HCT116 (cell line): ENCODE results near the gene FOXA2. TPM values are rescaled to one million over a fixed set of nuclear protein-coding genes. Genes with fewer than 3 reads are reported as not detected.

ENCODE experiments used
- ATAC-seq: fragments of 200-7000 bp; cut with Tn5 transposase; 2 replicates; pipeline ENCODE4 v1.9.1; 2020; ENCODE audit warnings: mild to moderate bottlenecking, moderate library complexity
- BruUV-seq: library from RNA; stranded (reverse); fragments of 400-500 nt; replicated peaks from 2 replicates; lab custom pipeline; 2021; lab: Mats Ljungman, UMichigan
- CTCF ChIA-PET: fragments of 300-600 bp; sonication (Branson Sonifier 250); formaldehyde crosslinking; loops from one replicate; lab custom pipeline; 2021; ENCODE audit warnings: antibody characterized with exemption; lab: Charles Lee
- POLR2A ChIA-PET: fragments of 300-600, 350-600 bp; sonication (Branson Sonifier 250); formaldehyde crosslinking; loops from one replicate; lab custom pipeline; 2021; ENCODE audit warnings: antibody characterized with exemption; lab: Charles Lee
- RAD21 ChIA-PET, 2 experiments: fragments of 300-600 bp; sonication (Branson Sonifier 250); formaldehyde crosslinking; loops; one replicate each; lab custom pipeline; 2023; ENCODE audit warnings: low total read pairs in 2 of 2; ENCODE audit not compliant: uncharacterized antibody in 2 of 2, unreplicated experiment in 2 of 2, low non-redundant PET in 1 of 2; lab: Charles Lee
- DNase-seq: peaks from one replicate; pipeline ENCODE4 v3.0.0-alpha.2; 2010; ENCODE audit warnings: low read depth, low spot score
- H2AFZ ChIP-seq: fragments of 200-600 bp; shearing (Covaris generic), sonication (generic); 2 replicates; pipeline ENCODE4 v1.6.1; 2017; ENCODE audit warnings: low read depth, mixed run types, mixed read lengths, antibody characterized with exemption, low read length; ENCODE audit not compliant: poor library complexity, severe bottlenecking
- H3K27ac ChIP-seq: 2 replicates; pipeline ENCODE4 v1.5.1; 2012; ENCODE audit warnings: low read depth, low read length
- H3K27me3 ChIP-seq: fragments of 200-600 bp; sonication (generic); 2 replicates; pipeline ENCODE4 v1.6.1; 2016; ENCODE audit warnings: mixed run types, low read length, mixed read lengths; ENCODE audit not compliant: insufficient read depth
- H3K36me3 ChIP-seq, 2 experiments: fragments of 200-500 bp in 1 of 2; fragments of 200-600 bp in 1 of 2; sonication (Bioruptor generic) in 1 of 2; sonication (generic) in 1 of 2; 2 replicates each; pipeline versions ENCODE4 v1.5.1 to v1.6.1; 2014 to 2016; ENCODE audit warnings: low read length in 2 of 2, inconsistent platforms in 1 of 2, mixed read lengths in 1 of 2, mixed run types in 1 of 2; ENCODE audit not compliant: insufficient read depth in 2 of 2, control insufficient read depth in 1 of 2
- H3K4me1 ChIP-seq, 2 experiments: fragments of 200-600 bp in 1 of 2; sonication (generic) in 1 of 2; 2 replicates each; pipeline versions ENCODE4 v1.5.1 to v1.6.1; 2012 to 2017; ENCODE audit warnings: low read length in 2 of 2, inconsistent platforms in 1 of 2, mild to moderate bottlenecking in 1 of 2, mixed read lengths in 1 of 2, mixed run types in 1 of 2, moderate library complexity in 1 of 2; ENCODE audit not compliant: insufficient read depth in 2 of 2, control insufficient read depth in 1 of 2
- H3K4me2 ChIP-seq: fragments of 200-600 bp; sonication (generic); 2 replicates; pipeline ENCODE4 v1.6.1; 2017; ENCODE audit warnings: mixed run types, low read length, mixed read lengths
- H3K4me3 ChIP-seq, 2 experiments: fragments of 200-600 bp in 1 of 2; sonication (generic) in 1 of 2; replicated peaks in 1 of 2; 2 replicates each; pipeline ENCODE4 v1.5.1; 2011 to 2016; ENCODE audit warnings: low read length in 2 of 2, control low read depth in 1 of 2, low read depth in 1 of 2, mild to moderate bottlenecking in 1 of 2, mixed read lengths in 1 of 2, mixed run types in 1 of 2
- H3K79me2 ChIP-seq: fragments of 200-600 bp; sonication (generic); 2 replicates; pipeline ENCODE4 v1.6.1; 2017; ENCODE audit warnings: mild to moderate bottlenecking, mixed run types, low read length, moderate library complexity, mixed read lengths; ENCODE audit not compliant: insufficient read depth
- H3K9ac ChIP-seq: fragments of 200-600 bp; sonication (generic); 2 replicates; pipeline ENCODE4 v1.6.1; 2016; ENCODE audit warnings: low read length, mixed read lengths
- H3K9me2 ChIP-seq: fragments of 200-600 bp; sonication (generic), shearing (Covaris generic); 2 replicates; pipeline ENCODE4 v1.6.1; 2017; ENCODE audit warnings: mixed run types, mild to moderate bottlenecking, moderate library complexity; ENCODE audit not compliant: insufficient read depth
- H3K9me3 ChIP-seq, 2 experiments: fragments of 200-500 bp in 1 of 2; fragments of 200-600 bp in 1 of 2; sonication (Bioruptor generic) in 1 of 2; sonication (generic) in 1 of 2; 2 replicates each; pipeline ENCODE4 v1.6.1; 2014 to 2017; ENCODE audit warnings: low read length in 2 of 2, mixed read lengths in 2 of 2, inconsistent platforms in 1 of 2, low read depth in 1 of 2, mild to moderate bottlenecking in 1 of 2, mixed run types in 1 of 2, moderate library complexity in 1 of 2; ENCODE audit not compliant: control insufficient read depth in 1 of 2, insufficient read depth in 1 of 2
- H4K20me1 ChIP-seq: fragments of 200-600 bp; sonication (generic), shearing (Covaris generic); 2 replicates; pipeline ENCODE4 v1.6.1; 2017; ENCODE audit warnings: mixed run types, mild to moderate bottlenecking, moderate library complexity; ENCODE audit not compliant: insufficient read depth
- ELF1 ChIP-seq: IDR thresholded peaks from 2 replicates; pipeline ENCODE4 v1.6.1; 2012; ENCODE audit warnings: low read depth, borderline replicate concordance
- EZH2 ChIP-seq: fragments of 200-600 bp; sonication (generic); IDR thresholded peaks from 2 replicates; pipeline ENCODE4 v1.6.1; 2017; ENCODE audit warnings: antibody characterized with exemption, mixed run types
- POLR2A ChIP-seq: IDR thresholded peaks from 2 replicates; pipeline ENCODE4 v1.7.0; 2011; ENCODE audit warnings: borderline replicate concordance; ENCODE audit not compliant: insufficient read depth, insufficient read length; ENCODE audit errors: extremely low read depth
- POLR2AphosphoS5 ChIP-seq: IDR thresholded peaks from 2 replicates; pipeline ENCODE4 v1.6.1; 2011; ENCODE audit warnings: mild to moderate bottlenecking, low read depth, low read length, moderate library complexity
- RAD21 ChIP-seq: IDR thresholded peaks from 2 replicates; pipeline ENCODE4 v1.6.1; 2012; ENCODE audit warnings: low read depth, mild to moderate bottlenecking
- SRF ChIP-seq: IDR thresholded peaks from 2 replicates; pipeline ENCODE4 v1.6.1; 2012; ENCODE audit warnings: low read depth
- ZNF274 ChIP-seq: fragments of 200-500 bp; sonication (Bioruptor generic); IDR thresholded peaks from 2 replicates; pipeline ENCODE4 v1.6.1; 2014; ENCODE audit warnings: mild to moderate bottlenecking, low read depth, low read length, inconsistent platforms
- intact Hi-C: fragments of 100-400 bp; cut with micrococcal nuclease; formaldehyde crosslinking; loops from 2 replicates; pipeline ENCODE4 v1.10.0; 2022
- total RNA-seq: library from RNA; stranded (reverse); gene quantifications from one replicate; pipeline ENCODE4 v1.2.1, GENCODE V29; 2021; ENCODE audit not compliant: unreplicated experiment
- TF ChIP-seq, protein P1 (sequence below), 3 experiments: fragments of 200-600 bp in 1 of 3; sonication (generic) in 1 of 3; IDR thresholded peaks in 2 of 3; conservative IDR thresholded peaks in 1 of 3; 2 replicates each; pipeline ENCODE4 v1.5.1; 2012 to 2017; ENCODE audit warnings: low read depth in 2 of 3, low read length in 2 of 3, antibody characterized with exemption in 1 of 3, borderline replicate concordance in 1 of 3, control low read depth in 1 of 3, mild to moderate bottlenecking in 1 of 3, mixed read lengths in 1 of 3, mixed run types in 1 of 3, moderate library complexity in 1 of 3; ENCODE audit not compliant: insufficient read depth in 1 of 3
- TF ChIP-seq, protein P2 (sequence below): IDR thresholded peaks from 2 replicates; pipeline ENCODE4 v1.6.1; 2012
- TF ChIP-seq, protein P3 (sequence below): IDR thresholded peaks from 2 replicates; pipeline ENCODE4 v1.6.1; 2012; ENCODE audit warnings: low read depth
- TF ChIP-seq, protein P4 (sequence below): IDR thresholded peaks from 2 replicates; pipeline ENCODE4 v1.6.1; 2012

Gene FOXA2
- total RNA-seq, 1 experiment from 2014 or later = 0.10 TPM

DNA sequence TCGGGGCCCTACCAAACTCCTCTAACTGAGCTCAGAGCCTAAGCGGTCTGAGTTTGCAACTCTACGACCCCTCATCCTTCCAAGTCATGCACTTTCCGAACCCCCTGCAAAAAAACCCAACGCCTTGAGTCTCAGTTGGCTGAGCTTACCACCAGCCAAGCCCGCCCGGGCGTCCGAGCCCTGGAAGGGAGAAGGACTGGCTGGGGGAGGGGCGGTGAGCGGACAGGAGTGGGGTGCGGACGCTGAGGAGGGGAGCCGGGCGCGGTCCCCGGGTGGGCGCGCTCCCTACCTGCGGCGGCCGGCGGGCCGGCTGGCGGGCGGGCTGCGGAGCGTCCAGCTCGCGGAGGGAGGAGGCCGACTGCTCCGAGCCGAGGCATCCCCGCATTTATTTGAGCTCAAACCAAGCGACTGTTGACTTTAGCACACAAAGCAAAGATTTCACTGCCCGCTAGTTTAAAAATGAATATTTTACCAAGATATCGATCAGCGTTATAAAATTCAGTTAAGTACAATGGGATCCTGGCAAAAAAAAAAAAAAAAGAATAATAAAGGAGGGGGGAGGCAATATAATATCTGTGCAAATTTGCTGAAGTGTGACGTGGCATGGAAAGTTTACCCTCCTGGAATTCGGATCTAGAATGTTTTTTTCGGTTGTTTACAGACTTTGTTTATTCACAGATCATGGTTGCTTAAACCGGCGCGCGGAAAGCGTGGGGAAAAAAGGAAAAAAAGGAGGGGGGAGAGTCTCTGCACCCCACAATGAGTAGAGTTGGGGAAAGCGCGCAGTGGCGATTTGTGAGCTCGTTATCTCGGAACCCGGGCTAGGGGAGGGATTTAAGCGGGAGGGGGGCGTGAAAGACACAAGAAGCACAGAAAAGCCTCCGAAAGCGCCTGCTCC, 5.9 kb downstream of the FOXA2 start:
- Histone ChIP-seq H3K36me3 (no peaks in the 10 kb centered on the region), H3K9me3 (no peaks in the 10 kb centered on the region), H3K4me3 (no peak overlapping the region), H3K27me3 (no peaks in the 10 kb centered on the region), H4K20me1 (no peaks in the 10 kb centered on the region), H3K79me2 (no peaks in the 10 kb centered on the region), H2AFZ (no peak overlapping the region), H3K9ac (no peak overlapping the region), H3K9me2 (no peaks in the 10 kb centered on the region), H3K27ac (no peak overlapping the region), H3K4me1 (no peaks in the 10 kb centered on the region), H3K4me2 (no peak overlapping the region)
- ChIA-PET CTCF (interaction anchor here (1.4 kb wide), 1 partner anchor 8 kb away, joined by 7 read pairs; no protein-coding TSS in a partner anchor), RAD21 (no interaction called here)
- intact Hi-C loops = no loop called here
- no peak for ATAC-seq
- no TSS peak for BruUV-seq
- TF ChIP-seq POLR2A (no peak), ZNF274 (no peak), RAD21 (no peak), POLR2AphosphoS5 (no peak), EZH2 (no peak), ELF1 (no peak), SRF (no peak)
- TF ChIP-seq, protein P1, sequence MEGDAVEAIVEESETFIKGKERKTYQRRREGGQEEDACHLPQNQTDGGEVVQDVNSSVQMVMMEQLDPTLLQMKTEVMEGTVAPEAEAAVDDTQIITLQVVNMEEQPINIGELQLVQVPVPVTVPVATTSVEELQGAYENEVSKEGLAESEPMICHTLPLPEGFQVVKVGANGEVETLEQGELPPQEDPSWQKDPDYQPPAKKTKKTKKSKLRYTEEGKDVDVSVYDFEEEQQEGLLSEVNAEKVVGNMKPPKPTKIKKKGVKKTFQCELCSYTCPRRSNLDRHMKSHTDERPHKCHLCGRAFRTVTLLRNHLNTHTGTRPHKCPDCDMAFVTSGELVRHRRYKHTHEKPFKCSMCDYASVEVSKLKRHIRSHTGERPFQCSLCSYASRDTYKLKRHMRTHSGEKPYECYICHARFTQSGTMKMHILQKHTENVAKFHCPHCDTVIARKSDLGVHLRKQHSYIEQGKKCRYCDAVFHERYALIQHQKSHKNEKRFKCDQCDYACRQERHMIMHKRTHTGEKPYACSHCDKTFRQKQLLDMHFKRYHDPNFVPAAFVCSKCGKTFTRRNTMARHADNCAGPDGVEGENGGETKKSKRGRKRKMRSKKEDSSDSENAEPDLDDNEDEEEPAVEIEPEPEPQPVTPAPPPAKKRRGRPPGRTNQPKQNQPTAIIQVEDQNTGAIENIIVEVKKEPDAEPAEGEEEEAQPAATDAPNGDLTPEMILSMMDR (IDR thresholded peaks at IDR 0.05 in 2 of 3, conservative IDR thresholded peaks at IDR 0.05 in 1 of 3; ENCODE audit: borderline replicate concordance in 1 of 3, insufficient read depth in 1 of 3, low read depth in 2 of 3, low read length in 2 of 3) = no peak
- TF ChIP-seq, protein P2, sequence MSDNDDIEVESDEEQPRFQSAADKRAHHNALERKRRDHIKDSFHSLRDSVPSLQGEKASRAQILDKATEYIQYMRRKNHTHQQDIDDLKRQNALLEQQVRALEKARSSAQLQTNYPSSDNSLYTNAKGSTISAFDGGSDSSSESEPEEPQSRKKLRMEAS = no peak
- TF ChIP-seq, protein P3, sequence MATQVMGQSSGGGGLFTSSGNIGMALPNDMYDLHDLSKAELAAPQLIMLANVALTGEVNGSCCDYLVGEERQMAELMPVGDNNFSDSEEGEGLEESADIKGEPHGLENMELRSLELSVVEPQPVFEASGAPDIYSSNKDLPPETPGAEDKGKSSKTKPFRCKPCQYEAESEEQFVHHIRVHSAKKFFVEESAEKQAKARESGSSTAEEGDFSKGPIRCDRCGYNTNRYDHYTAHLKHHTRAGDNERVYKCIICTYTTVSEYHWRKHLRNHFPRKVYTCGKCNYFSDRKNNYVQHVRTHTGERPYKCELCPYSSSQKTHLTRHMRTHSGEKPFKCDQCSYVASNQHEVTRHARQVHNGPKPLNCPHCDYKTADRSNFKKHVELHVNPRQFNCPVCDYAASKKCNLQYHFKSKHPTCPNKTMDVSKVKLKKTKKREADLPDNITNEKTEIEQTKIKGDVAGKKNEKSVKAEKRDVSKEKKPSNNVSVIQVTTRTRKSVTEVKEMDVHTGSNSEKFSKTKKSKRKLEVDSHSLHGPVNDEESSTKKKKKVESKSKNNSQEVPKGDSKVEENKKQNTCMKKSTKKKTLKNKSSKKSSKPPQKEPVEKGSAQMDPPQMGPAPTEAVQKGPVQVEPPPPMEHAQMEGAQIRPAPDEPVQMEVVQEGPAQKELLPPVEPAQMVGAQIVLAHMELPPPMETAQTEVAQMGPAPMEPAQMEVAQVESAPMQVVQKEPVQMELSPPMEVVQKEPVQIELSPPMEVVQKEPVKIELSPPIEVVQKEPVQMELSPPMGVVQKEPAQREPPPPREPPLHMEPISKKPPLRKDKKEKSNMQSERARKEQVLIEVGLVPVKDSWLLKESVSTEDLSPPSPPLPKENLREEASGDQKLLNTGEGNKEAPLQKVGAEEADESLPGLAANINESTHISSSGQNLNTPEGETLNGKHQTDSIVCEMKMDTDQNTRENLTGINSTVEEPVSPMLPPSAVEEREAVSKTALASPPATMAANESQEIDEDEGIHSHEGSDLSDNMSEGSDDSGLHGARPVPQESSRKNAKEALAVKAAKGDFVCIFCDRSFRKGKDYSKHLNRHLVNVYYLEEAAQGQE = no peak
- TF ChIP-seq, protein P4, sequence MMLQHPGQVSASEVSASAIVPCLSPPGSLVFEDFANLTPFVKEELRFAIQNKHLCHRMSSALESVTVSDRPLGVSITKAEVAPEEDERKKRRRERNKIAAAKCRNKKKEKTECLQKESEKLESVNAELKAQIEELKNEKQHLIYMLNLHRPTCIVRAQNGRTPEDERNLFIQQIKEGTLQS = no peak
- TF ChIP-seq, all 23 proteins: peak for 0
- DNase-seq = no peak
- POLR2A ChIA-PET = no interaction called here
